Stimulated activated CD8-positive, alpha-beta memory T cell treated with anti-CD3 and anti-CD28 coated beads, Interleukin-7, amount 100 ng/mL, for 4 hours (primary cell): ENCODE results near the gene BCS1L.
"Not testable (repeated sequence)": the region's sequence is repeated elsewhere in the genome, so short reads cannot be mapped to it uniquely, and the experiment has no call there.

ENCODE experiments used
- DNase-seq, 2 donors: peaks; one replicate each; pipeline ENCODE4 v3.0.0-alpha.2; 2020; ENCODE audit warnings: low read depth in 2 of 2

BCS1L gene

GRCh38 chr2:218662377-218662776 lies 2.9 kb downstream of the BCS1L start:
- no peak for DNase-seq

DNA sequence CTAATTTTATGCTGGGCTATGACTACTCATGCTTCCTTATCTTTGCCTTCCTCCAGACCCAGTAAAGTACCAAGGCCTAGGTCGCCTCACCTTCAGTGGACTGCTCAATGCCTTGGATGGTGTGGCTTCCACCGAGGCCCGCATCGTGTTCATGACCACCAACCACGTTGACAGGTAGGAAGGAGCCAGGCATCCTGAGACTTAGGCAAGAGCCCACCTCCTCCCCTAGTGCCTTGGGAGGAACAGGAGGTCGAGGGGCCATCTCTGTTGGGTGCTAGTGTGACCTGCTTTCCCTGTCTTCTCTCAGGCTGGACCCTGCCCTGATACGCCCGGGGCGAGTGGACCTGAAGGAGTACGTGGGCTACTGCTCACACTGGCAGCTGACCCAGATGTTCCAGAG lies 3.3 kb downstream of the BCS1L start:
- DNase-seq = no peak

- DNase-seq = no peak
These were observed 4.4 kb downstream of the BCS1L start for GRCh38 chr2:218663901-218664300.

GRCh38 chr2:218664653-218665052 lies 5.2 kb downstream of the BCS1L start:
- no peak for DNase-seq

DNA sequence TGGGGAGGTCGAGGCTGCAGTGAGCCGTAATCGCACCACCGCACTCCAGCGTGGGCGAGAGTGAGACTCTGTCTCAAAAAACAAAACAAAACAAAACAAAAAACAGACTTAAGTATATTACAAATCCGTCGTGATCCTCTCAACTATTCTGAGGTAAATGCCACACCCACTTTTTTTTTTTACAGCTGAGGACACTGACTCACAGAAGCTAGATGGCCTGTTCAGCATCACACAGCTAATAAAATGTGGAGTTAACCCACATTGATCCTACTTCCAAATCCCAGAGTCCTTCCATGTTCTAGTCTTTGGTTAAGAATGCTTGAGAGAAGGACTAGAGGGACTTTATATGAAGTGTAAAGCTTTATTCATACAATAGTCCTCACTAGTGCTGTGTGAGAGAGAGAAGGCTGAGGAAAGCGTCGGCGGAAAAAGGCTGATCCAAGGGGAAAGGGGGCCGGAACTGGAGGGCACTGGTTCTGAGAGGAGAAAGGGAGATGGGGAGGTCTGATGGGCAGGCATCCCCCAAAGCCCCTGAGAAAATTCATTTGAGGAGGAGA lies 11.7 kb downstream of the BCS1L start:
- no peak for DNase-seq

GRCh38 chr2:218671654-218672566 lies 12.4 kb downstream of the BCS1L start, which contains the start of the genes RNF25 and STK36:
Gene RNF25, minus strand, starts transcription at chr2:218672002. Its CDS starts 32 bp downstream, at chr2:218671970.
Gene STK36, plus strand, starts transcription at chr2:218672086. Its CDS starts 744 bp downstream, at chr2:218672830.
- peak; percentile 71 to 76 for DNase-seq

GRCh38 chr2:218679119-218679518 lies 19.6 kb downstream of the BCS1L start:
- no peak for DNase-seq

- DNase-seq = no peak
These were observed 20.6 kb downstream of the BCS1L start for GRCh38 chr2:218680061-218680460.

DNA sequence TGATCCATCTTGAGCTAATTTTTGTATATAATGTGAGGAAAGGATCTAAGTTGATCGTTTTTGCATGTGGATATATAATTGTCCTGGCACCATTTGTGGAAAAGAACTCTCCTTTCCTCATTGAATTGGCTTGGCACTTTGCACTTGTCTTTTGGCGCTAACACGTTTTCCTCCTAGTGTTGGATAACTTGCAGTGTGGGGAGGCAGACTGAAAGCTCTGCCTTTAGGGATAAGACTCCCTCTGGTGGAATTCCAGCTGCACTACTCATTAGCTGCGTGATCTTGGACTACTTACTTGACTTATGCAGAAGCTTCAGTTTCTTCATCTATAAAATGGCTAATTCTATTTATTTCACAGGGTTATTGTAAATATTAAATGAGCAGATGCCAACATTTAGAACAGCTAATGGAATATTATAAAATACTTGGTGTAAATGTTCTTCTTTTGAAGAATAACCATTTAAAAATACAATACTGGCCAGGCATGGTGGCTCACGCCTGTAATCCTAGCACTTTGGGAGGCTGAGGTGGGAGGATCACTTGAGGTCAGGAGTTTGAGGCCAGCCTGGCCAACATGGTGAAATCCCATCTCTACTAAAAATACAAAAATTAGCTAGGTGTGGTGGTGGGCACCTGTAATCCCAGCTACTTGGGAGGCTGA lies 28.0 kb downstream of the BCS1L start:
- DNase-seq = not testable (repeated sequence)

DNA sequence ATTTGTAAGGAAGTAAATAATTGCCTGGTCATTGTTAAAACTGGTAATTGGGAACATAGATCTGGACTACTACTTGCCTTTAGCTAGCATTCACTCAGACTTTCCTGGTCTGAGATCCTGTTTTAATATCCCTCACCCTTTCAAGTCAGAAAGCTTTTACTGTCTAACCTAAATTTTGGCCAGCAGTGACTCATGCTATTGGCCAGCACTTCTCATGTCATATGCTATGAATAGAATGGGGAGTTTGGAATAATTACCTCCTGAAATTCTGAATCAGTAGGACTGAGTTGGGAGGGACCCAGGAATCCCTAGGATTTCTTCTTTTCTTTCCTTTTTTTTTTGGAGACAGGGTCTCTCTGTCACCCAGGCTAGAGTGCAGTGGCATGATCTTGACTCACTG lies 31.8 kb downstream of the BCS1L start:
- DNase-seq = no peak

DNA sequence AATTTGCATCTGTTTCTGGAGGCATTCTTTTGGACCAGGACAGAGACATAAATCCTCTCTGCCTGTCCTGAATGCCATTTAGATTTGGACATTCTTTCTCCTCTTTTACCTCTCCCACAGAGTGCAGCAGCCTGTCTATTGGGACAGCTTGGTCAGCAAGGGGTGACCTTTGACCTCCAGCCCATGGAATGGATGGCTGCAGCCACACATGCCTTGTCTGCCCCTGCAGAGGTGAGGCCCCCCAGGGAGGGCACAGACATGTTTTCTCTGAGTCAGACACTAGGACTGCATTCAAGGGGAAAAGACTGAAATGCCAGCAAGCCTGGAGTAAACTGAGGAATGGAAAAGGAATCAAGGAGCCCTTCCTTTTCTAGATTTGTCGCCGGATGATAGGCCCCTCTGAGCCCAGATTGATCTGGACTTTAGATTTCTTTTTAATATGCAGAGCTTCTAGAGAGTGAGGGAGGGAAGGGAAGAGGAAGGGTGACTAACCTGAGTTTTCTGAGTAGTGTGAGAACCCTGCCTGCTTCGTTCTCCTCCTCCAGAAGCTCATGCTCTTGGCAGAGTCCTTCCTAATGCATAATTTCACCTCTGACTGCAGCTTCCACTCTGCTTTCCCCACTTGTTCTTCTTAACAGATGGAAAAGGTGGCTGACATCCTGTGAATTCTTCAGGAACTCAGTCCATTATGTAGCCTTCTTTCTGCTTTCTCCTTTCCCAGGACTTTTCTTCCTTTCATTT lies 35.1 kb downstream of the BCS1L start:
- no peak for DNase-seq

- DNase-seq = no peak
These were observed 39.4 kb downstream of the BCS1L start for GRCh38 chr2:218698885-218699284.

DNA sequence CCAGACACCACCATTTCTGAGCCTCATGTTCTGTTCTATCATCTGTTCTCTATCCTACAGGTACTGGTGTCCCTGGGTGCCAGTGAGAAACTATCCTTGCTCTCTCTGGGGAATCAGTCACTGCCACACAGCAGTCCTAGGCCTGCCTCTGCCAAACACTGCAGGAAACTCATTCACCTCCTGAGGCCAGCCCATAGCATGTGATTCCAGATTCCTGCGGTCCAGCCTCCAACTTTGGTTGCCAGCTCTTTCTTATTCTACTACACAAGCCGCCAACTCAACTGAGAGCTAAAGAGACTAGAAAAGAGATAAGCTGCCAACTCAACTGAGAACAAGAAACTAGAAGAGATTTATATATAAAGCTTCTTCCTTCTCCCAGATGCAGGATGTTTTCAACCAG lies 42.3 kb downstream of the BCS1L start:
- DNase-seq = no peak

DNA sequence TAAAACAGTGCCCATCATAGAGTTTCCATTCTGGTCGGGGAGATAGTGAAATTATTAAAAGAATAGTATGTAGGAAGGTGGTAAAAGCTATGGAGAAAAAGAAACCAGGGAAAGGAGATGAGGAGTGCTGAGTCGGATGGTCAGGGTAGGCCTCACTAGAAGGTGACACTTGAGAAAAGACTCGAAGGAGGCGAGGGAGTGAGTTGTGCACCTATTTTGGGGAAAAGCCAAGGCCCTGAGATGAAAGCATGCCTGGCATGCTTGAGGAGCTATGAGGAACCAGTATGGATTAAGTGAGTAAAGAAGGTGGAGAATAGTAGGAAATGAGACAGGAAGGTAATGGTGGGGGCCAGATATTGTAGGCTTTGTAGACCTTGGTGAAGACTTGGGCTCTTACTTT lies 43.9 kb downstream of the BCS1L start:
- no peak for DNase-seq

GRCh38 chr2:218708086-218708485 lies 48.6 kb downstream of the BCS1L start:
- no peak for DNase-seq

DNA sequence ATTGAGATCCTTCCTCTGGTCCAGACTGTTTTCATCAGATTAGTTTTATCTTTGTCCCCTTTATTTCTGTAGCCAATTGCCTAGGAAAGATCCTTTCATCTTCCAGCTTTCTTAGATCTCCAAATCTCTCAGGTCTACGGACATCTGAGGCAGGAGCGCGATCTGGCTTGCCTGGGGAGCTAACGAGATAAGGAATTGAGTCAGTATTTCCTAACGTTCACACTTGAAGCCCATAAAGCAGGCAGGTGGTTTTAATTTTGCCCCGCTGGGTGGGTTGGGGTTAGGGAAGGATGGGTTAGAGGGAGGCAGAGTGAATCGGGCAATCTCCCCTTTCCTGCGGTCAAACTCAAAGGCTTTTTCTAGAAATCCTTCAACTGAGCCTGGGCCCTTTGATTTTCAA lies 50.4 kb downstream of the BCS1L start:
- DNase-seq = no peak

- DNase-seq = no peak
These were observed 50.8 kb downstream of the BCS1L start for GRCh38 chr2:218710334-218710686.

GRCh38 chr2:218710687-218711549 lies 51.4 kb downstream of the BCS1L start, which contains the start of gene TTLL4:
Gene TTLL4, plus strand, starts transcription at chr2:218710835. Its CDS starts 26,842 bp downstream, at chr2:218737677.
- DNase-seq = peak; percentile 96 to 98

DNA sequence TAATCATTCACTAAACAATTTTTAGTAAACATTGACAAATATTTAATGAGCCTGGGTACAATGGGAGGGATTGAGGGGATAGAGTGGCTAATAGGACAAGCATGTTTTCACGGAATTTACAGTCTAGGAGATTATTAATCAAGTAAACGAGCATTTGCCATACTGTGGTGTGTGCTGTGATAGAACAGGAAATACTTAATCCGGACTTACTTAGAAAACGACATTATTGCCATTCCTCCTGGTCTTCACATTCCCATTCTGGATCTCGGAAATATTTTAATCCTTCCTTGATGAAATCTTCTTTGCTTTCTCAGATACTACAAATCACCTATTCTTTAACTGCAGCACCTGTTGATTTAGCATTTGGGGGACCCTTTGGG lies 52.1 kb downstream of the BCS1L start:
- DNase-seq = no peak
